ENCODE data around the gene COMMD3. TPM values are rescaled to one million over a fixed set of nuclear protein-coding genes. Genes with fewer than 3 reads are reported as not detected.

The COMMD3 gene
- total and polyA plus RNA-seq, 2 of the 4 experiments (the other 2 are of a cell fraction): 30.8 to 44.8 TPM

DNA sequence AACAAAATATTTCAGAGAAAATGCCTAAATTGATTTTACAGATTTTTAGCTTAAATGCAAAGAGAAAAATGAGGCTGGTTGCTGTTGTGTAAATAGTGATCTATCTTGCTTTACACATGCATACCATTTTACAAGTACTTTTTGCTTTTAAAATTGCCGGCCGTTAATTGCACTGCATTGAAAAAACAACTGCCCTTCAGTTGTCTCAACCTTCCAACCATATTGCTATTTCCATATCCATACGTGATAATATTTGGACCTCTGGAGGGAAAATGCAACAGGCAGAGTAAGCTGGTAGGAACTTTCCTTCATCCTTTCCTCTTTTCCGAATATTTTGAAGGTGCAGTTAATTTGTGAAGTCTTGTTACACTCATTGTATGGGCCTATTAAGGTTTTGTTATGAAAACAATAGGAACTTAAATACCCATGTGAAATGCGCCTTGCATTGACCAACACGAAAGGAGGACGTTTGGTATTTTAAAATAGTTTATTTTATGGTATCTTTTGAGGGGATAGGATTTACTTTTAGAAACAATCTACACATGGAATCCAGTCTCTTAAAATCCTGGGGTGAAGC lies 16.0 kb downstream of the COMMD3 start:
- Histone ChIP-seq H3K27me3 (ENCODE audit: control insufficient read depth, insufficient read depth, low read length) (peaks cover 37% of the 10 kb centered on the region), H4K5ac (ENCODE audit: low read depth, low read length) (no peak overlapping the region), H4K91ac (ENCODE audit: insufficient read depth, low read depth, low read length) (no peak overlapping the region), H2AFZ (replicated peaks; ENCODE audit: low read length, poor library complexity) (no peak overlapping the region), H3K9ac (ENCODE audit: low read depth, low read length) (no peak overlapping the region), H3K9me1 (ENCODE audit: insufficient read depth, low read length) (0 out of 2 replicates have a peak, but pooled peaks cover 2% of the 10 kb centered on the region), H2BK15ac (ENCODE audit: low read depth, low read length) (no peak overlapping the region), H3K18ac (ENCODE audit: low read depth, low read length) (no peak overlapping the region), H3K27ac (ENCODE audit: insufficient read depth, low read length) (no peak overlapping the region), H2AK9ac (replicated peaks; ENCODE audit: low read depth, low read length, poor library complexity) (no peak overlapping the region), H3K23ac (ENCODE audit: low read depth, low read length) (no peak overlapping the region), H2BK20ac (ENCODE audit: low read depth, low read length) (no peak overlapping the region), H3K4me3 (ENCODE audit: insufficient read depth, low read depth, low read length) (no peak overlapping the region), H3K4me2 (ENCODE audit: low read depth, low read length) (no peak overlapping the region), H4K20me1 (ENCODE audit: insufficient read depth, low read length) (no peaks in the 10 kb centered on the region), H3K79me1 (ENCODE audit: low read depth in 1 of 2, low read length in 2 of 2) (peaks cover 0 to 3% of the 10 kb centered on the region in 2 experiments; a peak in 1 of 4 replicates), H2AK5ac (ENCODE audit: low read depth, low read length) (no peak overlapping the region), H3K14ac (replicated peaks; ENCODE audit: low read depth, low read length) (no peak overlapping the region), H3K9me3 (ENCODE audit: control insufficient read depth, insufficient read depth, low read length) (peaks cover 21% of the 10 kb centered on the region), H3K56ac (ENCODE audit: extremely low read depth, insufficient read depth, low read length) (no peak overlapping the region), H3K4ac (ENCODE audit: low read depth, low read length) (no peak overlapping the region), H2BK5ac (ENCODE audit: low read depth, low read length, poor library complexity, severe bottlenecking) (no peak overlapping the region), H4K8ac (ENCODE audit: low read depth in 2 of 2, low read length in 2 of 2) (no peak overlapping the region), H3K4me1 (ENCODE audit: control insufficient read depth, insufficient read depth, low read length) (no peaks in the 10 kb centered on the region), H3K36me3 (ENCODE audit: control insufficient read depth, insufficient read depth, low read length) (peaks cover 7% of the 10 kb centered on the region), H2BK120ac (ENCODE audit: low read depth, low read length) (no peak overlapping the region)
- BruUV-seq (replicated peaks): no TSS peak
- in situ Hi-C loops (cut with MboI; ENCODE audit: low sequenced_read_pairs): no loop called here
- intact Hi-C loops (cut with micrococcal nuclease): no loop called here
- no peak for ATAC-seq (ENCODE audit: low read depth)
- WGBS, 2 experiments (ENCODE audit: extremely low coverage in 2 of 2, insufficient read length in 1 of 2): no CpG with 5 or more reads among the region's 7 CpGs
- ChIA-PET CTCF (interaction anchor here (0.5 kb wide), 1 partner anchor 8 kb away, joined by 3 read pairs; no protein-coding TSS in a partner anchor), POLR2A (ENCODE audit: unreplicated experiment) (no interaction called here)
- dilution Hi-C loops (cut with HindIII; ENCODE audit: low sequenced_read_pairs, unreplicated experiment): no loop called here
- TF ChIP-seq, protein P1, sequence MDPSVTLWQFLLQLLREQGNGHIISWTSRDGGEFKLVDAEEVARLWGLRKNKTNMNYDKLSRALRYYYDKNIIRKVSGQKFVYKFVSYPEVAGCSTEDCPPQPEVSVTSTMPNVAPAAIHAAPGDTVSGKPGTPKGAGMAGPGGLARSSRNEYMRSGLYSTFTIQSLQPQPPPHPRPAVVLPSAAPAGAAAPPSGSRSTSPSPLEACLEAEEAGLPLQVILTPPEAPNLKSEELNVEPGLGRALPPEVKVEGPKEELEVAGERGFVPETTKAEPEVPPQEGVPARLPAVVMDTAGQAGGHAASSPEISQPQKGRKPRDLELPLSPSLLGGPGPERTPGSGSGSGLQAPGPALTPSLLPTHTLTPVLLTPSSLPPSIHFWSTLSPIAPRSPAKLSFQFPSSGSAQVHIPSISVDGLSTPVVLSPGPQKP (IDR thresholded peaks at IDR 0.05; ENCODE audit: borderline replicate concordance, low read depth, low read length): no peak
- no peak for TF ChIP-seq CHD1 (IDR thresholded peaks at IDR 0.05; ENCODE audit: low read depth, low read length)
- TF ChIP-seq RCOR1 (IDR thresholded peaks at IDR 0.05; ENCODE audit: insufficient replicate concordance, low read length): no peak
- TF ChIP-seq MAZ (IDR thresholded peaks at IDR 0.05; ENCODE audit: borderline replicate concordance, low read depth, low read length): no peak
- no peak for DNase-seq
